ENCODE results near the gene AARS1.
A peak's percentile ranks its signal among the peaks of the same experiment; 100 is the strongest.
"Not testable (repeated sequence)": the region's sequence is repeated elsewhere in the genome, so short reads cannot be mapped to it uniquely, and the experiment has no call there.

The AARS1 gene

GRCh38 chr16:70270176-70270575 is 19.1 kb downstream of the AARS1 start:
- no peak for DNase-seq

GRCh38 chr16:70269471-70269870 is 19.8 kb downstream of the AARS1 start:
- DNase-seq, result no peak

GRCh38 chr16:70267922-70268321 is 21.4 kb downstream of the AARS1 start:
- DNase-seq, result not testable (repeated sequence)

- DNase-seq, result no peak
Measured at GRCh38 chr16:70267516-70267915, 21.8 kb downstream of the AARS1 start.

- not testable (repeated sequence) for DNase-seq
Measured at GRCh38 chr16:70259903-70260302, 29.4 kb downstream of the AARS1 start.

- no peak for DNase-seq
Measured at GRCh38 chr16:70258946-70259345, 30.4 kb downstream of the AARS1 start.

- DNase-seq, result no peak
Measured at GRCh38 chr16:70258065-70258464, 31.2 kb downstream of the AARS1 start.

- DNase-seq, result no peak
Measured at GRCh38 chr16:70257391-70257790, 31.9 kb downstream of the AARS1 start.

- no peak for DNase-seq
Measured at GRCh38 chr16:70255574-70255973, 33.7 kb downstream of the AARS1 start.

GRCh38 chr16:70254965-70255286 is 34.4 kb downstream of the AARS1 start:
- DNase-seq, result no peak

GRCh38 chr16:70254180-70254964 is 34.9 kb downstream of the AARS1 start:
- no peak for DNase-seq

GRCh38 chr16:70253291-70254106 is 35.8 kb downstream of the AARS1 start:
- no peak for DNase-seq

GRCh38 chr16:70252355-70252988 is 36.8 kb downstream of the AARS1 start:
- no peak for DNase-seq

GRCh38 chr16:70251629-70252354 is 37.5 kb downstream of the AARS1 start, which contains the start of gene EXOSC6:
EXOSC6 (minus strand) TSS chr16:70251940; CDS start chr16:70251900, 40 bp downstream.
- DNase-seq, result peak; percentile 95

GRCh38 chr16:70250748-70251628 is 38.3 kb downstream of the AARS1 start:
- peak; percentile 65 for DNase-seq

- not testable (repeated sequence) for DNase-seq
Measured at GRCh38 chr16:70249697-70250096, 39.6 kb downstream of the AARS1 start.

GRCh38 chr16:70238773-70239172 is 50.5 kb downstream of the AARS1 start:
- not testable (repeated sequence) for DNase-seq

GRCh38 chr16:70231831-70232230 is 57.5 kb downstream of the AARS1 start:
- DNase-seq, result not testable (repeated sequence)

- not testable (repeated sequence) for DNase-seq
Measured at GRCh38 chr16:70226024-70226423, 63.3 kb downstream of the AARS1 start.

GRCh38 chr16:70225430-70225829 is 63.9 kb downstream of the AARS1 start:
- DNase-seq, result not testable (repeated sequence)

GRCh38 chr16:70224645-70225044 is 64.7 kb downstream of the AARS1 start:
- not testable (repeated sequence) for DNase-seq
